ENCODE data around the gene HS3ST6. TPM values are rescaled to one million over a fixed set of nuclear protein-coding genes. Genes with fewer than 3 reads are reported as not detected.

HS3ST6 gene
- polyA plus RNA-seq, 1 of the 3 experiments (the other 2 are of a cell fraction): 0.03 TPM

- no peak for TF ChIP-seq RFX5 (IDR thresholded peaks at IDR 0.05; ENCODE audit: low read length)
- no peak for TF ChIP-seq MXI1 (IDR thresholded peaks at IDR 0.05; ENCODE audit: low read depth, low read length)
- no peak for TF ChIP-seq CTCF (IDR thresholded peaks at IDR 0.05)
- no peak for TF ChIP-seq EP300 (IDR thresholded peaks at IDR 0.05; ENCODE audit: borderline replicate concordance in 1 of 2, low read depth in 1 of 2, low read length in 1 of 2)
- Histone ChIP-seq H3K4me2 (no peak overlapping the region), H3K27ac (ENCODE audit: low read depth in 2 of 2, low read length in 1 of 2) (no peak overlapping the region), H3K4me1 (ENCODE audit: control insufficient read depth in 1 of 2, insufficient read depth in 2 of 2, low read depth in 1 of 2, low read length in 1 of 2) (no peaks in the 10 kb centered on the region; a peak in 1 of 4 replicates), H3K4me3 (ENCODE audit: low read depth in 2 of 2, low read length in 1 of 2) (no peak overlapping the region), H3F3A (replicated peaks; ENCODE audit: insufficient read depth) (no peaks in the 10 kb centered on the region), H3K79me2 (ENCODE audit: insufficient read depth) (no peaks in the 10 kb centered on the region), H3K9ac (no peak overlapping the region), H3K36me3 (replicated peaks in 1 of 2; ENCODE audit: control insufficient read depth in 1 of 2, insufficient read depth in 2 of 2, low read length in 1 of 2) (no peaks in the 10 kb centered on the region), H3K9me3 (no peaks in the 10 kb centered on the region), H3K27me3 (ENCODE audit: insufficient read depth) (no peaks in the 10 kb centered on the region; the same call in 1 of the 2 replicates), H3K9me2 (no peaks in the 10 kb centered on the region), H4K20me1 (ENCODE audit: insufficient read depth) (no peaks in the 10 kb centered on the region), H2AFZ (ENCODE audit: low read depth) (no peak overlapping the region)
- DNase-seq: no peak
- 60% methylated on average over 5 of the region's 5 CpGs for WGBS (ENCODE audit: low lambda C conversion rate)
- POLR2A ChIA-PET: interaction anchor here (1.1 kb wide), 1 partner anchor 67 kb away, joined by 3 read pairs; no protein-coding TSS in a partner anchor
- CTCF ChIA-PET: interaction anchor here (1.0 to 12.8 kb wide), 7 partner anchors 10 to 98 kb away, joined by 3 to 137 read pairs (median 5); partner anchors contain the start of gene NDUFB10
Measured at GRCh38 chr16:1861730-1862129, 56.5 kb downstream of the HS3ST6 start.

Small RNAs within 50 kb of the gene (small RNA-seq; reads per million reads assigned to genes)
- gene SNORA10 (0 reads per million in 7 experiments), gene SNORA64 (0 reads per million in 7 experiments)

Other genes with a start within 250 kb of the HS3ST6 start
- 36.9 and 67.4 TPM in 2 replicates for gene JPT2, start 240.1 kb downstream of the HS3ST6 start, polyA plus RNA-seq (2012; rRNA removed)
- 53.6 and 57.3 TPM in 2 replicates for gene MAPK8IP3, start 212.2 kb downstream of the HS3ST6 start, polyA plus RNA-seq (2012; rRNA removed)
- 77.2 and 80.4 TPM in 2 replicates for gene NME3, start 146.9 kb downstream of the HS3ST6 start, polyA plus RNA-seq (2012; rRNA removed)
- 10.1 and 15.8 TPM in 2 replicates for gene EME2, start 145.6 kb downstream of the HS3ST6 start, polyA plus RNA-seq (2012; rRNA removed)
- gene MRPS34, start 145.3 kb downstream of the HS3ST6 start, polyA plus RNA-seq (2012; rRNA removed): 127 and 156 TPM in 2 replicates
- gene SPSB3, start 135.8 kb downstream of the HS3ST6 start, polyA plus RNA-seq (2012; rRNA removed): 40.6 and 41.6 TPM in 2 replicates
- gene NUBP2, start 135.5 kb downstream of the HS3ST6 start, polyA plus RNA-seq (2012; rRNA removed): 73.2 and 75.4 TPM in 2 replicates
- 0.02 and 0.03 TPM in 2 replicates for gene IGFALS, start 124.7 kb downstream of the HS3ST6 start, polyA plus RNA-seq (2012; rRNA removed)
- gene HAGH, start 91.6 kb downstream of the HS3ST6 start, polyA plus RNA-seq (2012; rRNA removed): 119 and 138 TPM in 2 replicates
- 58.2 and 59.0 TPM in 2 replicates for gene FAHD1, start 91.2 kb downstream of the HS3ST6 start, polyA plus RNA-seq (2012; rRNA removed)
- gene MEIOB, start 46.3 kb downstream of the HS3ST6 start, polyA plus RNA-seq (2012; rRNA removed): 0.05 TPM in 1 of 2 replicates, not detected in the other
- 30.1 and 31.4 TPM in 2 replicates for gene MSRB1, start 24.8 kb upstream of the HS3ST6 start, polyA plus RNA-seq (2012; rRNA removed)
- gene RPL3L, start 36.3 kb upstream of the HS3ST6 start, polyA plus RNA-seq (2012; rRNA removed): not detected in 2 replicates
- gene NDUFB10, start 41.1 kb upstream of the HS3ST6 start, polyA plus RNA-seq (2012; rRNA removed): 251 and 468 TPM in 2 replicates
- gene RPS2, start 46.4 kb upstream of the HS3ST6 start, polyA plus RNA-seq (2012; rRNA removed): 4,622 and 6,384 TPM in 2 replicates
- 0.07 TPM in 1 of 2 replicates, not detected in the other for gene RNF151, start 48.4 kb upstream of the HS3ST6 start, polyA plus RNA-seq (2012; rRNA removed)
- 36.7 and 37.1 TPM in 2 replicates for gene TBL3, start 53.6 kb upstream of the HS3ST6 start, polyA plus RNA-seq (2012; rRNA removed)
- gene NOXO1, start 63.1 kb upstream of the HS3ST6 start, polyA plus RNA-seq (2012; rRNA removed): 0.19 and 0.21 TPM in 2 replicates
- 13.3 and 20.4 TPM in 2 replicates for gene GFER, start 65.8 kb upstream of the HS3ST6 start, polyA plus RNA-seq (2012; rRNA removed)
- gene SYNGR3, start 71.6 kb upstream of the HS3ST6 start, polyA plus RNA-seq (2012; rRNA removed): 10.7 and 10.8 TPM in 2 replicates
- 38.1 and 47.8 TPM in 2 replicates for gene ZNF598, start 91.4 kb upstream of the HS3ST6 start, polyA plus RNA-seq (2012; rRNA removed)
- 0.62 and 1.1 TPM in 2 replicates for gene NPW, start 101.4 kb upstream of the HS3ST6 start, polyA plus RNA-seq (2012; rRNA removed)
- gene NHERF2, start 108.5 kb upstream of the HS3ST6 start, polyA plus RNA-seq (2012; rRNA removed): 45.2 and 53.8 TPM in 2 replicates
- 72.9 and 77.3 TPM in 2 replicates for gene NTHL1, start 129.4 kb upstream of the HS3ST6 start, polyA plus RNA-seq (2012; rRNA removed)
- 76.7 and 96.1 TPM in 2 replicates for gene TSC2, start 129.6 kb upstream of the HS3ST6 start, polyA plus RNA-seq (2012; rRNA removed)
- 39.8 and 47.4 TPM in 2 replicates for gene PKD1, start 217.5 kb upstream of the HS3ST6 start, polyA plus RNA-seq (2012; rRNA removed)
- gene RAB26, start 230.2 kb upstream of the HS3ST6 start, polyA plus RNA-seq (2012; rRNA removed): 14.3 and 19.5 TPM in 2 replicates
- gene TRAF7, start 237.4 kb upstream of the HS3ST6 start, polyA plus RNA-seq (2012; rRNA removed): 69.9 and 73.0 TPM in 2 replicates

Data from SK-N-SH (cell line).